Forelimb muscle (tissue), 1 donor: Measurements from ENCODE around the gene PMCH. TPM values are rescaled to one million over a fixed set of nuclear protein-coding genes. Genes with fewer than 3 reads are reported as not detected.
"Not testable (repeated sequence)": the region's sequence is repeated elsewhere in the genome, so short reads cannot be mapped to it uniquely, and the experiment has no call there.

Experiments
- DNase-seq: peaks from one replicate; pipeline ENCODE4 v3.0.0-alpha.2; 2013; ENCODE audit warnings: low read depth
- polyA plus RNA-seq: library from polyadenylated mRNA; unstranded; fragments of 120-200 nt; gene quantifications from one replicate; pipeline ENCODE4 v1.2.1, GENCODE V29; 2013; ENCODE audit not compliant: insufficient read length

The PMCH gene, protein sequence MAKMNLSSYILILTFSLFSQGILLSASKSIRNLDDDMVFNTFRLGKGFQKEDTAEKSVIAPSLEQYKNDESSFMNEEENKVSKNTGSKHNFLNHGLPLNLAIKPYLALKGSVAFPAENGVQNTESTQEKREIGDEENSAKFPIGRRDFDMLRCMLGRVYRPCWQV
- polyA plus RNA-seq, result 0.42 TPM

DNA sequence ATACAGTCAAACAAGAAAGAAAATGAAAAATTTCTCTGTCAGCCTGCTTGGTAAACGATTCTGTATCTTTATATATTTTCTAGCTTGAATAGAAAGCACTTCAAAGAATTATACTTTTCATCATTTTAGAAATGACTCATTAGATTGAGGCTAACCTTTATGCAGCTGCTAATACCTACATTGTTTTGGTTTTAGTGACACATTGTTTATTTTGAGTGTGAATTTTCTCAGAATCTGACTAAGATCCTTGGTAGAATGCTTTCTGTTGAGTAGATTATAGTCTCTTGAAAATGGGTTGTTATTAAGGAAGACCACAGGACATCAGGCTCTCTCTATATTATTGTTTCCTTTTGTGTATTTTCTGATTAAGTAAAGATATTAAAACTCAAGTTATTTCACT, at the start of gene PMCH:
PMCH (minus strand) TSS at position 45 of the 400 bp plus-strand sequence. CDS start 63 bp downstream, outside the sequence.
- no peak for DNase-seq

DNA sequence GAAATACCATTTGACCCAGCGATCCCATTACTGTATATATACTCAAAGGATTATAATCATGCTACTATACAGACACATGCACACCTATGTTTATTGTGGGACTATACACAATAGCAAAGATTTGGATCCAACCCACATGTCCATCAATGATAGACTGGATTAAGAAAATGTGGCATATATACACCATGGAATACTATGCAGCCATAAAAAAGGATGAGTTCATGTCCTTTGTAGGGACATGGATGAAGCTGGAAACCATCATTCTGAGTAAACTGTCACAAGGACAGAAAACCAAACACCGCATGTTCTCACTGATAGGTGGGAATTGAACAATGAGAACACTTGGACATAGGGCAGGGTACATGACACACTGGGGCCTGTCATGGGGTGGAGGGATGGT, 43.2 kb upstream of the PMCH start:
- not testable (repeated sequence) for DNase-seq

DNA sequence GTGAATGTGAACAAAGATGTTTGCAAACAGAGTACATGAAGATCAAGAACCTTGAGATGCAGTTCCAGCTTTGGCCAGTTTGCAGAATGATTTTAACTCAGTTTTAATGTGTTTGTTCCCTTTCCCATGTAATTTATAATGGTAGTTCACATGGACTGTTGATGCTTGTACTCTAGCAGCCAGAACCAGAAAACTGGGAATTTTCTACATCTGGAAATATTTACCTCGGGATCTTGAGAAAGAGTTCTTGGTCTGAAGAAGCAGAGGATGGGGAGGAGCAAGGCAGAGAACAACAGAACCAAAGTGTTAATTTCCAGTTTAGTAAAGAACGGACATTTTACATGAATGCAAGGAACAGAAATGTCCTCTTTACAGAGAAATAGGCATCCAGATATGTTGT, 37.0 kb upstream of the PMCH start:
- no peak for DNase-seq

DNA sequence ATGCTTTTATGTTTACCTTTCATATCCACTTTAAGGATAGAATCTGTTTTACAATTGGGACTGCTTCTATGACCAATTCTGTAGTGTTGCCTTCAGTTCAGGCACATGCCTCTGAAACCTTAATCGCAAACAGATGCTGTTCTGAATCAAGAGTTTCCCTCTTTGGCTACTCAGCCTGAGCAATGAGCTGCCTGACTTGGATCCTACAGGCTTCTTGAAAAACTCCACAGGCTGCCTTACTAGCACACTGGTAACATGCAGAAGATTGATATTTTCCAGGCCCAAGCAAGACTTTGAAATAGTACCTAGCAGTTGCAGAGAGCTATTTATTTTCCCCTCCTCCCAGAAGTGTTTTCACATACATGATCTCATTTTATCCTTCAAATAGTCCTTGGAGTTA, 34.8 kb upstream of the PMCH start:
- peak; percentile 77 for DNase-seq

DNA sequence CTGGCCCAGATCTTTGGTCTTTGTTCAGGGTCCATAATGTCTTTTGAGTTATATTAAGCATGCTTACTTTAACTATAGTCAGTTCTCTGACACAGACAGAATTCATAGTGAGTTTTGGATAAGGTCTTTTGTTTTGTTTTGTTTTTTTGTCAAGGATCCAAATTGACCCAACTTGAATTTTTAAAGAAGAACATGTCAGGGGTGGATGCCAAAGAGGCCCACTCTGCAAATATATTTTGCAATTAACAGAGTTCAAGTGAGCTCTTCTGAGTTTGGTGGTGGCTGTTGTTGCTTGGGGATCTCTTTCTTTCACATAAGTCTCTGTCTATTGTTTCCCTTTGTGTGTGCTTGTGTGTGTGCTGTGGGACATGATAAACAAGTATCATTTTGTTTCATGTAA, 34.4 kb upstream of the PMCH start:
- DNase-seq, result no peak

DNA sequence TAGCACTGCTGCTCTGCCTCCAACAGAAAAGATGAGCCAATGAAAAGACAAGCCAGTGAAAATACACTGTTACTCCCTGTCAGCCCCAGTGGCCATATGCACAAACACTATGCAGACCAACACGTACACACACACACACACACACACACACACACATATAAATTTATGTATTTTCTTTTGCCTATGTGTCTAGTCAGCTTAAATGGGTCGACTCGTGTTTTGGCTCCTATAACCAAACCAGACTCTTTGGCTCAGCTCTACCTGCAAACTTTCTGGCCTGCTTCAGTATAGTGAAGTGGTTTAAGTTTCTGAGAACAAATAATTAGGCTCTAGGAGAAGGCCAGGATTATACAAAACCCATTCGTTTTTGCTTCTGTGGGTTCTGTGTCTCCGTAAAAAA, 30.3 kb upstream of the PMCH start:
- no peak for DNase-seq

DNA sequence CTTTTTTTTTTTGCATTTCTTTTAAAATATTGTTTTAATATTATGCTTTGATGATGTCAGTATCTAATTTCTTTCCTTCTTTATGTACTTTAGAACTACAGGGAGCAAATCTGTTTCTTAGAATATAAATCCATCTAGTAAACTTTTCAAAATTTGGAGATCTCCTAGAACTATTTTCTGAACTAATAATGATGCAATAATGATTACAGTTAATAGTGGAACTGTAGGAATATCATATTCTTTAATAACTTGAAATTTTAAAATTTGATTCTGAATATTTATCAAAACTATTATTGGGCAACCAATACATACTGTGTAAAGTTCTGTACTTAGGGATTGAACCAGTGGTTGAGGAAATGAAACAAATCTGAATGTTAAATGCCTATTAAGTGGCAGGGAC, 23.1 kb upstream of the PMCH start:
- no peak for DNase-seq

DNA sequence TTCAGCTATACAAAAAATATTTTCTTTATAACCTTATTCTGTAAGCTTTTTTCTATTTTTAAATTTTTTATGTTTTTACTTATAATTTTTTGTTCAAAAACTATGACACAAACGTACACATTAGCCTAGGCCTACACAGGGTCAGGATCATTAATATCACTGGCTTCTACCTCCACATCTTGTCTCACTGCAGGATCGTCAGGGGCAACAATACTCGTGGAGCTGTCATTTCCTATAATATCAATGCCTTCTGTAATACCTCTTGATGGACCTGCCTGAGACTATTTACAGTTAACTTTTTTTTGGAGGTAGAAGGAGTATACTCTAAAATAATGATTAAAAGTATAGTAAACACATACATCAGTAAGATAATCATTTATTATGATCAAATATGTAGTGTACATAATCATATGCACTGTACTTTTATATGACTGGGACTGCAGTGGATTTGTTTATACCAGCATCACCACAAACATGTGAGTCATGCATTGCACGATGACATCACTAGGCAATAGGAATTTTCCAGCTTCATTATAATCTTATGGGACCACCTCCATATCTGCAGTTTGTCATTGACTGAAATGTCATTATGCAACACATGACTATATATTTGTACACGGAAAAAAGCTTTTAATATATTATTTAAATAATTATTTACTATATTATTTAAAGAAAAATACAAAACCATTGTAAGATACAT, 18.5 kb upstream of the PMCH start:
- no peak for DNase-seq

DNA sequence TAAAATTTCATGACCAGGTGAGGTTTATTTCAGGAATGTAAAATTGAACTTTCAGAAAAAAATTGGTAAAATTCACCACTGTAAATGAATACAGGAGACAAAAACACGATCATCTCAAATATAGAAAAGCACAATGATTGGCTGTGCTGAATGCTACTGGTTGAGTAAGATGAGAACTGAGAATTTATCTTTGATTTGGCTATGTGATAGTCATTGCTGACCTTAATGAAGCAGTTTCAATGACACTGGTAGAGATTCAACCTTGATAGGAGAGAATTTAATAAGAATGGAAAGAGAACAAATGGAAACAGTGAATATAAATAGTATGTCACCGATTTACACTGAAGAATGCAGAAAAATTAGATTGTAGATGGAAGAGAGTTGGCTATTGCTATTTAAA, 6.4 kb upstream of the PMCH start:
- DNase-seq, result no peak

DNA sequence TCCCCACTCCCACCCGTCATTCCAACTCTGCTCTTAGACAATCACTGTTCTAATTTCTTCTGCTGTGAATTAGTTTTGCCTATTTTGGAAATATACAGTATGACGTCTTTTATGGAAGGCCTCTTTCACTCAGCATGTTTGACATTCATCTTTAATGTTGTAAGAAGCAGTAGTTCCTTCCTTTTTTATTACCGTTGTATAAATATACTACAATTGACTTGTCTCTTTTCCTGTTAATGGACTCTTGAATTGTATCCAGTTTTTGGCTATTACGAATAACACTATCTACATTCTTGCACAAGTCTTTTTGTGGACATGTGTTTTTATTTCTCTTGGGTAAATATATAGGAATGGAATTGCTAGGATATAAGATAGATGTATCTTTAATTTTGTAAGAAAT, 4.9 kb upstream of the PMCH start:
- DNase-seq, result no peak

DNA sequence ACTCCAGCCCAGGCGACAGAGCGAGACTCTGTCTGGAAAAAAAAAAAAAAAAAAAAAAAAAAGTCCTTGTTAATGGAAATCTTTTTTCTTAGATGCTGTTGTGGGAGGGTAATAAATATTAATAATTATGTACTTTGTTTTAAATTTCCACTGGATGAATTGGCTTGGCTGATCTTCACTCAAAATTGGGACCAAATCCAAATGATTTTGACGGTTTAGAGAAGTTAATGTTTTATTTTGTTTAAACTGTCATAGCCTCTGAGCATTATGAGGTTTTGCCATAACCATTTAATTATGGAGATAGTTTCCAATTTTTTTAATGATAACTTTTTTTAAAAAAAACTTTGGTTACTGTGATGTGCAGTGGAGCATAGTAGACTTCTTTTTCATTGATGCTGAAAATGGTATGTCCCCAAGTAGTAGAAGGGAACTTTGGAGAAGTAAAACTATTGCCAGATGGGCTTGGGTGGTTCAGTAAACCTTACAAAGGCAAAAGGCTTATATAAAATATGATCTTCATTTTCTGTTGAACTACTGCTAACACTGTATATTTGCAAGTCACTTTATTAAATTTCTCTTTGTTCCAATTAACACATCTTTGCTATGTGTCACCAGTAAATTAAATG, 3.9 kb upstream of the PMCH start:
- DNase-seq, result no peak

DNA sequence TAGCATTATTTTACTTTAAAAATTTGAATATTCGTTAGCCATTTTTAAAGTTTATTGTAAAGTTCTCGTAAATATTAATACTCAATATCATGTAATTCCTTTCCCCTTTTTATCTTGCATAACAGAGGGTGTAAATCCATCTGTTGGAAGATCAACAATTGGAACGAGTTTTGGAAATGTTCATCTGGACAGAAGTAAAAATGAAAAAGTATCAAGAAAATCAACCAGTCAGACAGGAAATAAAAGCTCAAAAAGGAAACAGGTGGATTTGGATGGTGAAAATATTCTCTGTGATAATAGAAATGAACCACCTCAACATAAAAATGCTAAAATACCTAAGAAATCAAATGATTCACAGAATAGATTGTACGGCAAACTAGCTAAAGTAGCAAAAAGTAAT, 1.8 kb downstream of the PMCH start:
- no peak for DNase-seq

DNA sequence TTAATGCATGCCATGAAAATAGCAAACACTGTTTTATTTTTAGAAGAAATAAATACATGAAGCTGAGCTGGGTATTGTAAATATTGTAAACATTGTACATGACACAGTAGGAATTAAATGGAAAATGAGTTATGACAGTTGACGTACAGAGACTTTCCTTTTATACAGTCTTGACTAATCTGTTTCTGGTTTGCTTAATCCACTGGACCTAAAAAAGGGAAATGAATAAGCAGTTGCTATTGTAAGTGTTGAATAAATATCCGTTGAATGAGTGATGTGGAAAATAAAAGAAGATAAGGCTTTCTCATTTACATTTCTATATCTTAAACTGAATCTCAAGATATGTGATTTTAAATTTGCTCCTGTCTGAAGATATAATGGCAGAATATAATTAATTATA, 15.0 kb downstream of the PMCH start:
- no peak for DNase-seq

DNA sequence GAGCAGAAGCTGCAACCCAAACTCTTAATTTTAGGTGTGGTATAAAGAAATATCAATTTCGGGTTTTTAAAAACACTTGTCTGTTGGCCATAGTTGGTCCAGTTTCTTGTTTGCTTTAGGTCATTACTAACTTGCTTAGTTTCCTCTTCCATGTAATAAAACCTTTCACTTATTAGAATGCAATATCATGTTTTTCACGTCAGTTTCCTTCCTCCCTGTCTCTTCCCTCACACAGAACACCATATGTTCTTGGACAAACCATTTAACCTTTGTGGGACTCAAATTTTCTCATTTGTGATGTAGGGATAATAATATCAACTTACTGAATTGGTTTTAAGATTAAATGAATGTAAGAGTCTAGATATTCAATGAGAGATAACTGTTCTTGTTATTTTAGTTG, 22.9 kb downstream of the PMCH start:
- DNase-seq, result no peak

DNA sequence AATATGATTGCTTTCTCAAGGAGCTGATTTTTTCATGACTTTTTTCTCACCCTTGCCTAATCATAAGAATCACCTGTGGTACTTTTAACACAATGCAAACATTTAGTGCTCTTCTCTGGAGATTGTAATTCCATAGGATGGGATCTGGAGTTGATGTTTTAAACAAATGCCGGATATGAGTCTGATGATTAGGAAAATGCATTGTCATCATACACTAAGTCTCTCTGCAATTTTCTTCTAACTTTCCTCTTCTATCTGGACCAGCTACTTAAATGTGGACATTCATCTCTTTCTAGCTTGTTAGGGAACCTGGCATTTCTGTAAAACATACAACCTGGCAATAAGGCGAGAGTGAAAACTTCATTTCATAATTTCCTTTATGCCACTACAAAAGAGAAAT, 23.5 kb downstream of the PMCH start:
- no peak for DNase-seq

DNA sequence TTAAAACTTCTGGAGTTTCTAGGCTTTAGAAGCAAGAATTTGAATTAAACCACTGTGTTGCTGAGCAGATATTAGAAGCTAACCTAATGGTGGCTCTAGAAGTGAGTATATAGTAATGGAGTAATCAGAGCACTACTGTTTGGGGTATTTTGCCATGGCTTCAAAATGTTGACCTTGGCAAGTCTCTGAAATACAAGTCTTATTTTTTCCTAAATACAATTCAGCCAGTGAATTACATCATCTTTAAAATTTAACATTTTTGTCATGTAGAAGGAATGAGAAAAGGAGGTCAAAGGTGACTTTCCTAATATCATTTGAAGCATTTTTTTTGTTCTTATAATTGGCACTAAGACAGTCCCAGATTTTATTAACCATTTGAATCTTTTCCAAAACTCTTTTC, 25.2 kb downstream of the PMCH start:
- DNase-seq, result peak; percentile 48

DNA sequence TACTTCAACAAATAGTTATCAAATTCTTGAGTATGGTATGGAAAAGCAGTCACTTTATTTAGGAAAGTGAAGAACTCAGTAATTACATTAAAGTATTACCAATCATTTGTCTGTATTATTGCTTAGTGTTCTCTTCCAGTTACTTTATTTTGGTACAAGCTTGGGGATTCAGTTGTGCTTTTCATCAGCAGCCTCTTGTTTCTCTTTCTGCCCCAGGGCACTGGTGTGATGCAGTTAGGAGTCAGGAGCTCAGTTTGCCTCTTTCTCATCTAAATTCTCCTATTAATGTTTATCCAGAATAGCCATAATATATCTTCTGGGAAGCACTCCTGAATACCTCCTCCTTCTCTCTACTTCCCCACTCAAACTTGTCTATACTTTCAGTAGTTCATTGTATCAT, 25.7 kb downstream of the PMCH start:
- no peak for DNase-seq

DNA sequence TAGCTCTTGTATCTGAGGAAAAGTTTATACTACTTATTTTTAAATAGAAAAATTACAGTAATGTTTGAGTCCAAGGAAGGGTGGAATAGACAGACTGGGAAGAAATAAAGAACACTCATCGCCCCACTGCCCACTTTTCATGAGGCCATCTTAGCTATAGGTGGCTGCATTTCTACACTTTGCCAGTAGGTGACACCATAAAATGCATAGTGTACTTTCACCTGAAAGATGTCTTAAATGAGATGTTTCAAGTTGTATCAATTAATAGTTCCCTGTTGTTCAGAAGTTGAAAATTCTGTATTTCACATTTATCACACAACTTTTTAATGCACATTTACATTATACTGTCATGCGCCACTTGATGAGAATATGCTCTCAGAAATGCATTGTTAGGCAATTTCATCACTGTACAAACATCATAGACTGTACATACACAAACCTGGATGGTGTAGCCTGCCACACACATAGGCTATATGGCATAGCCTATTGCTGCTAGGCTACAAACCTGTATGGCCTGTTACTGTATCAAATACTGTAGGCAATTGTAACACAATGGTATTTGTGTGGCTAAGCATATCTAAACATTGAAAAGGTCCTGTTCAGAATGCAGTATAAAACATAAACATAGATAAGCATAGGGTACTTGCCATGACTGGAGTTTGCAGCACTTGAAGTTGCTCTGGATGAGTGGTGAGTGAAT, 27.6 kb downstream of the PMCH start:
- DNase-seq, result no peak

DNA sequence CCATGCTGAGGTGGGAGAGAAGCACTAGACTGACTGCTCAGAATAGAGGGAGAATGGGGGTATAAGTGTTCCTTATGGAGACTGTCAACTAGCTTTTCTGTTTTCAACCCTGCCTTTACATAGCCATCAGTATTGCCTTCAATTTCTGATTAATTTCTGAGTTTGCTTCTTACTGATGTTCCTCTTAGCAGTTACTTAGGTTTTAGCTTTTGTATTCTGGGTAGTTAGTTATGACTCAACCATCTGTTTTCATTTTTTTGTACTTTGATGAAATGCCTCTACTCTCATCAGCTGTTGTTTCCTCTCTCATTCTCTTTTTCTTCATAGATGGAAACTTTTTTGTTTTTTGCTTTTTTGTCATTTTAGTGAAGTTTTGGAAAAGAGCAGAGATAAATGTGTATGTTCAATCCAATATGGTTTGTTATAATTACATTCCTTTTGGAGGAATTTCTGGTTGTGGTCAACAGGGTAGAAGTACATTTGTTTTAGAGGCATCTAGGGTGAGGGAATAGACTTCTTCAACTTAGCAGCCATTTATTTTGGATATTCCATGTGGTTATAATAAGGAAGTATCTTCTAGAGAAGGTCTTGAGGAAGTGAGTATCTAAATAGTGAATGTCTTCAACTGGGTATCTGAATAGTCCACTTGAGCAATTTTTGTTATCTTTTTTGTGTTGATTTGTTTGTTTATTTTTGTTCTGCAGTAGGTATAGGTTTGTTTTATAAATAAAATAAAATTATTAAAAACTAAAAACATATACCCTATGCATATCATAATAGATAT, 29.6 kb downstream of the PMCH start:
- DNase-seq, result no peak

DNA sequence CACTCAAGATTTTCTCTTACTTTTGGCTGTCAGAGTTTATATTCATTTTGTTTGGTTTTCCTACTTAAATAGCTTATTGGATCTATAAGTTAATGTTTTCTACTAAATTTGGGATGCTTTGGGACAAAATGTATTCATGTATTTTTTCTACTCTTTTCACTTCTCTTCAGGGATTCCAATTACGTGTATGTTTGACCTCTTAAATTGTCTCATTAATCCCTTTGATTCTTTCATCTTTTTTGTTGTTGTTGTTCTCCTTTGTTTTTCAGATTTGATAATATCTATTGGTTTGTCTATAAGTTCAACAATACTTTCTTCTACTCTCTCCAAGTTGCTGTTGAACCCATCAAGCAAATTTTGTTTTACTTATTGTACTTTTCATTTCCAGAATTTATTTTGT, 34.2 kb downstream of the PMCH start:
- no peak for DNase-seq

DNA sequence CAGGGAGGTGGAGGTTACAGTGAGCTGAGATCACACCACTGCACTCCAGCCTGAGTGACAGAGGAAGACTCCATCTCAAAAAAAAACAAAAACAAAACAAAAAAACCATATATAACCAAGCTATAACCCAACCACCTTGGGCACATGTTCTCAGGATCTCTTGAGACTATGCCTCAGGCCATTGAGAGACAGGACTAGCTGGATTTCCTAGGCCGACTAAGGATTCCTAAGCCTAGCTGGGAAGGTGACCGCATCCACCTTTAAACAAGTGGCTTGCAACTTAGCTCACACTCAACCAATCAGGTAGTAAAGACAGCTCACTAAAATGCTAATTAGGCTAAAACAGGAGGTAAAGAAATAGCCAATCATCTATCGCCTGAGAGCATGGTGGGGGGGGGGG, 42.4 kb downstream of the PMCH start:
- not testable (repeated sequence) for DNase-seq

DNA sequence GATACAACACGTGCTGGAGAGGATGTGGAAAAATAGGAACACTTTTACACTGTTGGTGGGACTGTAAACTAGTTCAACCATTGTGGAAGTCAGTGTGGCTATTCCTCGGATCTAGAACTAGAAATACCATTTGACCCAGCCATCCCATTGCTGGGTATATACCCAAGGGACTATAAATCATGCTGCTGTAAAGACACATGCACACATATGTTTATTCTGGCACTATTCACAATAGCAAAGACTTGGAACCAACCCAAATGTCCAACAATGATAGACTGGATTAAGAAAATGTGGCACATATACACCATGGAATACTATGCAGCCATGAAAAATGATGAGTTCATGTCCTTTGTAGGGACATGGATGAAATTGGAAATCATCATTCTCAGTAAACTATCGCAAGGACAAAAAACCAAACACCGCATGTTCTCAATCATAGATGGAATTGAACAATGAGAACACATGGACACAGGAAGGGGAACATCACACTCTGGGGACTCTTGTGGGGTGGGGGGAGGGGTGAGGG, 50.5 kb downstream of the PMCH start:
- DNase-seq, result not testable (repeated sequence)
